Heart right ventricle (tissue), 16 donors: Measurements from ENCODE around the gene IBA57. TPM values are rescaled to one million over a fixed set of nuclear protein-coding genes. Genes with fewer than 3 reads are reported as not detected.

ENCODE experiments used
- ATAC-seq, 8 donors: fragments of 200-7000 bp; cut with Tn5 transposase; one replicate each; pipeline ENCODE4 v1.9.1; 2020; ENCODE audit warnings: mild to moderate bottlenecking in 8 of 8, moderate library complexity in 8 of 8, moderate number of reproducible peaks in 1 of 8
- DNase-seq, 2 donors: peaks; one replicate each; pipeline ENCODE4 v3.0.0-alpha.2; 2020
- H3K27ac ChIP-seq, 10 donors: fragments of 200-600 bp; sonication (generic) in 2 of 10; one replicate each; pipeline versions ENCODE4 v1.5.0 to v1.8.0; 2020 to 2022; ENCODE audit warnings: mild to moderate bottlenecking in 3 of 10
- H3K27me3 ChIP-seq, 7 donors: fragments of 200-600 bp; one replicate each; pipeline ENCODE4 v1.8.0; 2021 to 2022; ENCODE audit warnings: mild to moderate bottlenecking in 2 of 7
- H3K36me3 ChIP-seq, 9 donors: fragments of 200-600 bp; sonication (generic) in 1 of 9; one replicate each; pipeline versions ENCODE4 v1.5.0 to v1.8.0; 2020 to 2022; ENCODE audit warnings: mild to moderate bottlenecking in 2 of 9
- H3K4me1 ChIP-seq, 9 donors: fragments of 200-600 bp; sonication (generic) in 1 of 9; one replicate each; pipeline versions ENCODE4 v1.5.0 to v1.8.0; 2020 to 2022; ENCODE audit warnings: mild to moderate bottlenecking in 4 of 9
- H3K4me3 ChIP-seq, 10 donors: fragments of 200-600 bp; sonication (generic) in 2 of 10; one replicate each; pipeline versions ENCODE4 v1.5.0 to v1.8.0; 2020 to 2022; ENCODE audit warnings: mild to moderate bottlenecking in 7 of 10, moderate library complexity in 2 of 10
- H3K9me3 ChIP-seq, 11 donors: fragments of 200-600 bp in 10 of 11; sonication (generic) in 2 of 11; one replicate each; pipeline versions ENCODE4 v1.5.0 to v1.8.0; 2013 to 2022; ENCODE audit warnings: mild to moderate bottlenecking in 2 of 11, control low read depth in 1 of 11, moderate library complexity in 1 of 11
- WGBS, 2 donors: extraction: QIAGEN DNeasy Blood & Tissue Kit; methylation state at CpG; one replicate each; pipeline ENCODE4 v1.1.7; 2013; ENCODE audit warnings: inconsistent platforms in 1 of 2; 5-methylcytosine and 5-hydroxymethylcytosine counted together
- intact Hi-C, 10 donors: fragments of 100-400 bp; cut with DNase I; formaldehyde crosslinking; loops; one replicate each; pipeline versions ENCODE4 v1.11.1 to v1.14.2; 2022
- polyA plus RNA-seq, 2 donors: library from polyadenylated mRNA; stranded (reverse); fragments of 200-250 nt; gene quantifications; one replicate each; pipeline ENCODE4 v1.2.3, GENCODE V29; 2013
- total RNA-seq, 10 donors: library from RNA; stranded (reverse); fragmentation: NEBNext Ultra II Directional in 3 of 10; extraction: Animal tissue kit (Norgen Biotek cat#: 25700) in 3 of 10; gene quantifications; one replicate each; pipeline versions ENCODE4 v1.2.1 to v1.2.4, GENCODE V29; 2021 to 2023
- TF ChIP-seq, protein P1 (sequence below), 9 donors: fragments of 200-600 bp; sonication (generic) in 2 of 9; IDR thresholded peaks; one replicate each; pipeline versions ENCODE4 v1.5.0 to v1.8.0; 2021 to 2022; ENCODE audit warnings: antibody characterized with exemption in 9 of 9, mild to moderate bottlenecking in 5 of 9, moderate library complexity in 1 of 9
- donor health status: Arrhythmogenic right ventricular cardiomyopathy.
- donor health status: ischemic (EF 13 %, LVEDD 7.1; RV severe dilation, severe dysfunction).
- donor health status: healthy with polysubstance abuse.
- donor health status: DM: no; HTN: yes; CAD: no.
- donor health status: DM: no; HTN: no; CAD: no.
- donor health status: ischemic (EF 25% LVEDD 6.9; RV normal size, moderate dysfunction).
- donor health status: ischemic (EF 25% LVEDD 5.7; RV mildly dilated, moderate dysfunction).
- donor health status: healthy.
- donor health status: DM: yes; HTN: yes; CAD: no.
- donor health status: Ischemic cardiomyopathy.
- donor health status: ischemic (EF 35%, LVEDD 5.7; RV mildly dilated, moderate dysfunction).
- donor health status: nonischemic (EF 11% LVEDD 7.7; RV severe dilation, severe dysfunction).
- donor health status: DM: yes; HTN: yes; CAD: no.
- donor health status: PGD.
- donor health status: ischemic (EF 29% LVEDD 5.4; RV normal size, mild dysfunction).
- donor health status: nonischemic (EF 23%, LVEDD 6.1; RV moderate dilation, normal function).

IBA57 gene
- total and polyA plus RNA-seq, 12 donors: 2.8 to 20.3 (median 16.1) TPM

- Histone ChIP-seq H3K27ac (no peak overlapping the region), H3K36me3 (no peaks in the 10 kb centered on the region), H3K27me3 (peaks cover 0 to 12% (median 0%) of the 10 kb centered on the region in 7 donors), H3K9me3 (no peaks in the 10 kb centered on the region), H3K4me3 (no peak overlapping the region), H3K4me1 (peaks cover 0 to 10% (median 0%) of the 10 kb centered on the region in 9 donors)
- no peak for DNase-seq
- intact Hi-C loops: loop anchor here in 6 of 10 donors (5.0 to 10.0 kb wide), 6 partner anchors 36 to 386 kb away; partner anchors contain the start of genes IBA57 (in 3 of the 6), OBSCN (in 1 of the 6) and RNF187 (in 1 of the 6)
- WGBS, 2 donors: 94 to 95% methylated on average over 2 of the region's 2 CpGs
- TF ChIP-seq, protein P1, sequence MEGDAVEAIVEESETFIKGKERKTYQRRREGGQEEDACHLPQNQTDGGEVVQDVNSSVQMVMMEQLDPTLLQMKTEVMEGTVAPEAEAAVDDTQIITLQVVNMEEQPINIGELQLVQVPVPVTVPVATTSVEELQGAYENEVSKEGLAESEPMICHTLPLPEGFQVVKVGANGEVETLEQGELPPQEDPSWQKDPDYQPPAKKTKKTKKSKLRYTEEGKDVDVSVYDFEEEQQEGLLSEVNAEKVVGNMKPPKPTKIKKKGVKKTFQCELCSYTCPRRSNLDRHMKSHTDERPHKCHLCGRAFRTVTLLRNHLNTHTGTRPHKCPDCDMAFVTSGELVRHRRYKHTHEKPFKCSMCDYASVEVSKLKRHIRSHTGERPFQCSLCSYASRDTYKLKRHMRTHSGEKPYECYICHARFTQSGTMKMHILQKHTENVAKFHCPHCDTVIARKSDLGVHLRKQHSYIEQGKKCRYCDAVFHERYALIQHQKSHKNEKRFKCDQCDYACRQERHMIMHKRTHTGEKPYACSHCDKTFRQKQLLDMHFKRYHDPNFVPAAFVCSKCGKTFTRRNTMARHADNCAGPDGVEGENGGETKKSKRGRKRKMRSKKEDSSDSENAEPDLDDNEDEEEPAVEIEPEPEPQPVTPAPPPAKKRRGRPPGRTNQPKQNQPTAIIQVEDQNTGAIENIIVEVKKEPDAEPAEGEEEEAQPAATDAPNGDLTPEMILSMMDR (IDR thresholded peaks at IDR 0.05): no peak
- no peak for ATAC-seq
Observed at GRCh38 chr1:228131766-228132165, 33.8 kb upstream of the IBA57 start.

DNA sequence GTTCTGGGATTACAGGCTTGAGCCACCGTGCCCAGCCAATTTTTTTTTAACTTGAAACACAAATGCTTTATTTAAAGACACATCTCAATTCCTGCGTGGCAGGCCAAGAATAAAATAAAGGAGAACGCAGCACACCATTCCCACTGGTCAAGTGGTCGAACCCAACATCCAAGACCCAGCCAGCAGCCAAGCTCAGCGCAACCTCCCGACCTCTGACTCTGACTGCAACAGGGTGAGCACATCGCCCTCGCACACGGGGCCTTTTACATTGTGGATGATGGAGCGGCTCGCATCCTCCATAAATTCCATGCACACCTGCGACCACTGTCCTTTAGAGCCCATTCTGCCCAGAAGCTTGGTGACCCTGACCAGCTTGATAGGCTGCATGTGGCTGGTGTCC, 31.0 kb upstream of the IBA57 start:
- Histone ChIP-seq H3K4me1 (peaks cover 0 to 13% (median 4%) of the 10 kb centered on the region in 9 donors), H3K36me3 (no peaks in the 10 kb centered on the region), H3K27ac (no peak overlapping the region), H3K9me3 (no peaks in the 10 kb centered on the region), H3K27me3 (peaks cover 0 to 5% (median 0%) of the 10 kb centered on the region in 7 donors), H3K4me3 (no peak overlapping the region)
- ATAC-seq (no peak), DNase-seq (no peak)
- 81 to 82% methylated on average over 12 of the region's 12 CpGs for WGBS, 2 donors
- intact Hi-C loops: loop anchor here in 6 of 10 donors (5.0 to 10.0 kb wide), 6 partner anchors 33 to 383 kb away; partner anchors contain the start of genes IBA57 (in 3 of the 6), OBSCN (in 1 of the 6) and RNF187 (in 1 of the 6)
- TF ChIP-seq, protein P1 (IDR thresholded peaks at IDR 0.05): no peak

GRCh38 chr1:228136901-228137300, 28.7 kb upstream of the IBA57 start:
- H3K27ac ChIP-seq: no peak overlapping the region
- WGBS, 2 donors: 38 to 54% methylated on average over 1 of the region's 1 CpG
- peaks cover 6 to 18% (median 13%) of the 10 kb centered on the region in 9 donors for H3K4me1 ChIP-seq
- TF ChIP-seq, protein P1 (IDR thresholded peaks at IDR 0.05): no peak
- no peaks in the 10 kb centered on the region for H3K9me3 ChIP-seq
- peaks cover 0 to 2% (median 0%) of the 10 kb centered on the region in 9 donors for H3K36me3 ChIP-seq
- H3K4me3 ChIP-seq: no peak overlapping the region
- intact Hi-C loops: loop anchor here in 3 of 10 donors (10.0 kb wide), 3 partner anchors 68 to 348 kb away; partner anchors contain the start of genes OBSCN (in 1 of the 3) and RNF187 (in 1 of the 3)
- peaks cover 0 to 3% (median 0%) of the 10 kb centered on the region in 7 donors for H3K27me3 ChIP-seq
- no peak for ATAC-seq
- no peak for DNase-seq

DNA sequence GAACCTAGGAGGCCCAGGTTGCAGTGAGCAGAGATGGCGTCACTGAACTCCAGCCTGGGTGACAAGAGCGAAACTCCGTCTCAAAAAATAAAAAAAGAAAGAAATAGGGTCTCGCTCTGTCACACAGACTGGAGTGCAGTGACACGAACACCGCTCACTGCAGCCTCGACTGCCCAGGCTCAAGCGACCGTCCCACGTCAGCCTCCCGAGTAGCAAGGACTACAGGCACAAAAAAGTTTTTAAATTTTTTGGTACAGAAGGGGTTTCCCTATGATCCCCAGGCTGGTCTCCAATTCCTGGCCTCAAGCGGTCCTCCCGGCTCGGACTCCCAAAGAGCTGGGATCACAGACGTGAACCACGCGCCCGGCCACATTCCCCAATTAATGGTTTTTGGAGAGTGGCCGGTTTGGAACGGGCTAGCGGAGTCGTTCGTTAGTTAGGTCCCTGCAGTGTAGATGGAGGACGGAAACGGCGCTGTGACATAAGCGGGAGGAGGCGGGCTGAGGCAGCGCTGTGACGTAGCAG, 26.1 kb upstream of the IBA57 start:
- Histone ChIP-seq H3K27me3 (no peaks in the 10 kb centered on the region), H3K4me3 (peak overlapping the region; percentile 25 to 100 (median 92)), H3K36me3 (peaks cover 0 to 12% (median 0%) of the 10 kb centered on the region in 9 donors), H3K27ac (peak overlapping the region; percentile 97 to 100 (median 99)), H3K4me1 (peaks cover 25 to 44% (median 39%) of the 10 kb centered on the region in 9 donors), H3K9me3 (no peaks in the 10 kb centered on the region)
- intact Hi-C loops: loop anchor here in 3 of 10 donors (10.0 kb wide), 3 partner anchors 65 to 345 kb away; partner anchors contain the start of genes OBSCN (in 1 of the 3) and RNF187 (in 1 of the 3)
- DNase-seq (no peak), ATAC-seq (no peak)
- TF ChIP-seq, protein P1 (IDR thresholded peaks at IDR 0.05): no peak
- WGBS, 2 donors: 20 to 24% methylated on average over 30 of the region's 30 CpGs
